ENCODE measurements around the gene RYR2. TPM values are rescaled to one million over a fixed set of nuclear protein-coding genes. Genes with fewer than 3 reads are reported as not detected.

RYR2 gene
- total and polyA plus RNA-seq, 4 experiments from 2014 or later = not detected

DNA sequence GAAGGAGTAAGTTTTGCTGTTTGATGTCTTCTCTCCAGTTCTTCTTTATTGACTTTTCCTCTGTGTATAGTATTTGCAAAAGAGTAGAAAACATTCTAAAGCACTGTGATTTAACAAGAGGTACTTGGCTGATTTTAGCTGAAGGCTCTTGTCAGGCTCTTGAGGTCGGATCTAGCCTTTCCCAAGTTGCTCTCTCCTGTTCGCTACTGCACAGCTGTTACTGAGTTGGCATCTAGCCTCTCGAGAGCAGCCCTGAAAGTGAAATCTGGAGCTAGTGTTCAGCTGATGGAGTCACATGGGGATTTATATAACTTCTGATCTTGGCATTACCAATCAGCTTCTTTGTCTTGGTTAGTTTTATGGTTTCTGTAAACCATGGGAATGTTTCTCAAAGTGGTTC, 193.1 kb downstream of the RYR2 start:
- H3K27me3 ChIP-seq (ENCODE audit: insufficient read depth, low read length) = no peaks in the 10 kb centered on the region
- POLR2A ChIA-PET (ENCODE audit: partially characterized antibody) = no interaction called here
- Mint-ChIP-seq H3K9me3 (no peaks in the 10 kb centered on the region), H3K36me3 (no peaks in the 10 kb centered on the region), H3K4me3 (no peak overlapping the region), H3K27me3 (peaks cover 0 to 1% of the 10 kb centered on the region in 2 donors), H3K4me1 (no peaks in the 10 kb centered on the region), H3K27ac (no peak overlapping the region)
- H3K4me1 ChIP-seq (ENCODE audit: insufficient read depth, low read length) = no peaks in the 10 kb centered on the region
- CTCF ChIA-PET (ENCODE audit: partially characterized antibody) = no interaction called here
- no peaks in the 10 kb centered on the region for H3K36me3 ChIP-seq (ENCODE audit: insufficient read depth, low read length)
- no peaks in the 10 kb centered on the region for H3K9me3 ChIP-seq (ENCODE audit: control insufficient read depth in 1 of 2, low read length in 2 of 2)
- no peak for DNase-seq
- intact Hi-C loops (cut with micrococcal nuclease) = no loop called here
- no peak overlapping the region for H3K4me3 ChIP-seq (ENCODE audit: low read length in 2 of 2)
- H3K27ac ChIP-seq (ENCODE audit: low read depth, low read length) = no peak overlapping the region

DNA sequence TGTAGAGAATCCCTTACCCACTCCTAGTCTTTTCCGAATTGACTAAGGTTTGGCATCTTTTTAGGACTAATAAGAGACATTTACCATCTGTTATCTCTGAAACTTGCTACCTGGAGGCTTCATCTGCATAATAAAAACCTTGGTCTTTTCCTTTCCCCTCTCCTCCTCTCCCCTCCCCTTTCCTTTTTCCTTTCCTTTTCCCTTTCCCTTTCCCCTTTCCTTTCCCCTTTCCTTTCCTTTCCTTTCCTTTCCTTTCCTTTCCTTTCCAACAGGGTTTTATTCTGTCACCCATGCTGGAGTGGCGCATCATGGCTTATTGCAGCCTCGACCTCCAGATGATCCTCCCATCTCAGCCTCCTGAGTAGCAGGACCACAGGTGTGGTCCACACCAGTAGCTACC, 195.7 kb downstream of the RYR2 start:
- Mint-ChIP-seq H3K4me1 (no peaks in the 10 kb centered on the region), H3K27ac (no peak overlapping the region), H3K4me3 (no peak overlapping the region), H3K27me3 (peaks cover 0 to 1% of the 10 kb centered on the region in 2 donors), H3K9me3 (no peaks in the 10 kb centered on the region), H3K36me3 (no peaks in the 10 kb centered on the region)
- Histone ChIP-seq H3K4me1 (ENCODE audit: insufficient read depth, low read length) (no peaks in the 10 kb centered on the region), H3K27ac (ENCODE audit: low read depth, low read length) (no peak overlapping the region), H3K36me3 (ENCODE audit: insufficient read depth, low read length) (no peaks in the 10 kb centered on the region), H3K27me3 (ENCODE audit: insufficient read depth, low read length) (no peaks in the 10 kb centered on the region), H3K4me3 (ENCODE audit: low read length in 2 of 2) (no peak overlapping the region), H3K9me3 (ENCODE audit: control insufficient read depth in 1 of 2, low read length in 2 of 2) (no peaks in the 10 kb centered on the region)
- intact Hi-C loops (cut with micrococcal nuclease) = no loop called here
- ChIA-PET CTCF (ENCODE audit: partially characterized antibody) (no interaction called here), POLR2A (ENCODE audit: partially characterized antibody) (no interaction called here)
- no peak for DNase-seq

DNA sequence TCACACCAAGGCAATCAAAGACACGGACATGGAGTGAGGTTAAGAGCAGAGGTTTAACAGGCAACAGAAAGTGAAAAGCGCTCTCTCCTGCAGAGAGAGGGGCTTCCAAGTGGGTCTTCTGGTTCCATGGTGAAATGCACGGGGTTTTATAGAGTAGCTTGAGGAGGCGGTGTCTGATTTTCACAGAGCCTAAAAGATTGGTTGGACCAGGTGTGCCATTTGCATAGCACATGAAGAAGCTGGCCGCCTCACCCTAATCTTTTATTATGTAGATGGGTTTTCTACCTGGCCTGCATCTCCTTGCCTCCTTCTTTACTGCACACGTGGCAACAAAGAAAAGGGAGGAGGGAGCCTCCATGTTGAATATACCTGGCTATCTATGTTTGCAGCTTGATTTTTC, 197.3 kb downstream of the RYR2 start:
- Histone ChIP-seq H3K36me3 (ENCODE audit: insufficient read depth, low read length) (no peaks in the 10 kb centered on the region), H3K27ac (ENCODE audit: low read depth, low read length) (no peak overlapping the region), H3K9me3 (ENCODE audit: control insufficient read depth in 1 of 2, low read length in 2 of 2) (no peaks in the 10 kb centered on the region), H3K4me1 (ENCODE audit: insufficient read depth, low read length) (no peaks in the 10 kb centered on the region), H3K27me3 (ENCODE audit: insufficient read depth, low read length) (no peaks in the 10 kb centered on the region), H3K4me3 (ENCODE audit: low read length in 2 of 2) (no peak overlapping the region)
- H3K4me3 Mint-ChIP-seq = no peak overlapping the region
- POLR2A ChIA-PET (ENCODE audit: partially characterized antibody) = no interaction called here
- CTCF ChIA-PET (ENCODE audit: partially characterized antibody) = no interaction called here
- intact Hi-C loops (cut with micrococcal nuclease) = no loop called here
- no peak overlapping the region for H3K27ac Mint-ChIP-seq
- H3K27me3 Mint-ChIP-seq = no peaks in the 10 kb centered on the region
- no peaks in the 10 kb centered on the region for H3K36me3 Mint-ChIP-seq
- no peaks in the 10 kb centered on the region for H3K4me1 Mint-ChIP-seq
- H3K9me3 Mint-ChIP-seq = no peaks in the 10 kb centered on the region
- DNase-seq = no peak

DNA sequence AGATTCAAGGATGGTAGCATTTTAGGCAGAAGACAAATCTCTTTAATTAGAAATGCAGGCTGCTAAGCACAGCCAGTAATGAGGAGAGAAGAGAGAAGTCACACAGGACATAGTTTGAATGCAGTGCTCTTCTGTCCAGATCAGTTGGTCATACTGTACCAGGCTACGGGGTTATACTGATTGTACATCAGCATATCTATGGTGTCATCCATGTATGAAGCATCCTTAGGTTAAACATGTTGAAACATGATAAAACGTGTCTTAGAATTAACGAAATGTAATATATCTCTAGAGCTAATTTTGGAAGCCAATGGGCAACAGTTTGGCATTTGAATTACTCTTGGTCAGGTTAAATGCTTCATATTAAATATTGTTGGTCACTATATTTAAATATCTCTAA, 199.1 kb downstream of the RYR2 start:
- Mint-ChIP-seq H3K4me1 (no peaks in the 10 kb centered on the region), H3K27me3 (no peaks in the 10 kb centered on the region), H3K9me3 (no peaks in the 10 kb centered on the region), H3K27ac (no peak overlapping the region), H3K36me3 (no peaks in the 10 kb centered on the region), H3K4me3 (no peak overlapping the region)
- Histone ChIP-seq H3K4me1 (ENCODE audit: insufficient read depth, low read length) (no peaks in the 10 kb centered on the region), H3K36me3 (ENCODE audit: insufficient read depth, low read length) (no peaks in the 10 kb centered on the region), H3K4me3 (ENCODE audit: low read length in 2 of 2) (no peak overlapping the region), H3K27me3 (ENCODE audit: insufficient read depth, low read length) (no peaks in the 10 kb centered on the region), H3K9me3 (ENCODE audit: control insufficient read depth in 1 of 2, low read length in 2 of 2) (no peaks in the 10 kb centered on the region), H3K27ac (ENCODE audit: low read depth, low read length) (no peak overlapping the region)
- POLR2A ChIA-PET (ENCODE audit: partially characterized antibody) = no interaction called here
- CTCF ChIA-PET (ENCODE audit: partially characterized antibody) = no interaction called here
- no peak for DNase-seq
- intact Hi-C loops (cut with micrococcal nuclease) = no loop called here

DNA sequence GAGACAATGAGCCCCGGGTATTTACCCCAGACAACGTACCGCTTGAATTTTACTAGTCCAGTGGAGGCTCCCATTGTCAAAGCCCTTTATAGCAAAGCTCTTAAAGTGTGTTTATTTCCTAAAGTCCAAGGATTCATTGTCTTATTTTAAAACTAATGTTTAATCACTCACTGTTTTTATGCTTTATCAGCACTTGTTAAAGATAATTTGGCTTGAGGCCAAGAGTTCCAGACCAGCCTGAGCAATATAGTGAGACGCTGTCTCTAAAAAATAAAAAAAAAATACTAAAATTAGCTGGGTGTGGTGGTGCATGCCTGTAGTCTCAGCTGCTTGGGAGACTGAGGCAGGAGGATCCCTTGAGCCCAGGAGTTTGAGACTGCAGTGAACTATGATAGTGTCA, 202.8 kb downstream of the RYR2 start:
- Histone ChIP-seq H3K4me3 (ENCODE audit: low read length in 2 of 2) (no peak overlapping the region), H3K27me3 (ENCODE audit: insufficient read depth, low read length) (no peaks in the 10 kb centered on the region), H3K9me3 (ENCODE audit: control insufficient read depth in 1 of 2, low read length in 2 of 2) (no peaks in the 10 kb centered on the region), H3K36me3 (ENCODE audit: insufficient read depth, low read length) (no peaks in the 10 kb centered on the region), H3K4me1 (ENCODE audit: insufficient read depth, low read length) (no peaks in the 10 kb centered on the region), H3K27ac (ENCODE audit: low read depth, low read length) (no peak overlapping the region)
- Mint-ChIP-seq H3K4me3 (no peak overlapping the region), H3K36me3 (no peaks in the 10 kb centered on the region), H3K9me3 (no peaks in the 10 kb centered on the region), H3K27ac (peak overlapping the region in 1 of 7 donors; percentile 9), H3K27me3 (no peaks in the 10 kb centered on the region), H3K4me1 (no peaks in the 10 kb centered on the region)
- no peak for DNase-seq
- ChIA-PET CTCF (ENCODE audit: partially characterized antibody) (no interaction called here), POLR2A (ENCODE audit: partially characterized antibody) (no interaction called here)
- intact Hi-C loops (cut with micrococcal nuclease) = no loop called here

DNA sequence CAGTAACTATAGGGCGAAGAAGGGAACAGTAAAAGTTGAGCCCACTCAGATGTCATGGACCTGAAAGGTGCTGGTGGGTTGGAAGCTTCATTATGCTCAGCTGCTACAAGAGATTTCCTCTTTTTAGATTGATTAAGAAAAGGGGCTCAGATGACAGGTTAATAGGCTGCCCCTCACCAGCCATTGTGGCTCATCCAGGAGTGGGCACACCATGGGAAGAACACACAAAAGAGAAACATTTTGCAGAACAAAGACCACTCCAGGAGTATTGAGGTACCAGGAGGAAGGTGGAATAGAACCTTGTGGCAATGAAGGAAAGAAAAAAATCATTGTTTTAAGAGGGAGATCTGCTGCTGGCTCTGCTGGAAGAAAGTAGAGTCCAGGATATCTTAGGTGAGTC, 205.5 kb downstream of the RYR2 start:
- CTCF ChIA-PET (ENCODE audit: partially characterized antibody) = no interaction called here
- Mint-ChIP-seq H3K27me3 (no peaks in the 10 kb centered on the region), H3K4me1 (no peaks in the 10 kb centered on the region), H3K27ac (no peak overlapping the region), H3K36me3 (no peaks in the 10 kb centered on the region), H3K9me3 (no peaks in the 10 kb centered on the region), H3K4me3 (no peak overlapping the region)
- no peak for DNase-seq
- Histone ChIP-seq H3K4me3 (ENCODE audit: low read length in 2 of 2) (no peak overlapping the region), H3K4me1 (ENCODE audit: insufficient read depth, low read length) (no peaks in the 10 kb centered on the region), H3K27ac (ENCODE audit: low read depth, low read length) (no peak overlapping the region), H3K36me3 (ENCODE audit: insufficient read depth, low read length) (no peaks in the 10 kb centered on the region), H3K9me3 (ENCODE audit: control insufficient read depth in 1 of 2, low read length in 2 of 2) (no peaks in the 10 kb centered on the region), H3K27me3 (ENCODE audit: insufficient read depth, low read length) (no peaks in the 10 kb centered on the region)
- intact Hi-C loops (cut with micrococcal nuclease) = no loop called here
- POLR2A ChIA-PET (ENCODE audit: partially characterized antibody) = no interaction called here

DNA sequence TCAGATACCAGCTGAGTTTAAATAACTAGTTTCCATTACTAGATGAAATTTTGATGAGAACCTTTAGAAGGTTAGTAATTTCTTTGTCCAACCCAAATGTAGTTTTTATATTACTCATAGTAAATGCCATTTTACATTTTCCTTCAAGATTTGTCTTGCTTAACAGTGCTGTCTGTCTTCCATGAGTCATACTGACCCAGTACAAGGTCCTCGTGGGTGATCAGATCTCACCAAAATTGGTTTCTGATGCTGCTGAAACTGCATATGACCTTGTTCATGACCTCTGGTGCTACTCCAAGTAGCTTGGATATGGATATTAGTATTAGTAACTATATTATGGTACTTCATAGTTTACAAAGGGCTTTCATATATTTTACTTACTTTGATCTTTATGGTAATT, 207.1 kb downstream of the RYR2 start:
- no peak for DNase-seq
- no peak overlapping the region for H3K27ac ChIP-seq (ENCODE audit: low read depth, low read length)
- H3K36me3 ChIP-seq (ENCODE audit: insufficient read depth, low read length) = no peaks in the 10 kb centered on the region
- intact Hi-C loops (cut with micrococcal nuclease) = no loop called here
- no peaks in the 10 kb centered on the region for H3K4me1 ChIP-seq (ENCODE audit: insufficient read depth, low read length)
- H3K27me3 ChIP-seq (ENCODE audit: insufficient read depth, low read length) = no peaks in the 10 kb centered on the region
- Mint-ChIP-seq H3K4me1 (no peaks in the 10 kb centered on the region), H3K27ac (no peak overlapping the region), H3K27me3 (no peaks in the 10 kb centered on the region), H3K4me3 (no peak overlapping the region), H3K36me3 (no peaks in the 10 kb centered on the region), H3K9me3 (no peaks in the 10 kb centered on the region)
- H3K4me3 ChIP-seq (ENCODE audit: low read length in 2 of 2) = no peak overlapping the region
- H3K9me3 ChIP-seq (ENCODE audit: control insufficient read depth in 1 of 2, low read length in 2 of 2) = no peaks in the 10 kb centered on the region
- ChIA-PET POLR2A (ENCODE audit: partially characterized antibody) (no interaction called here), CTCF (ENCODE audit: partially characterized antibody) (no interaction called here)

DNA sequence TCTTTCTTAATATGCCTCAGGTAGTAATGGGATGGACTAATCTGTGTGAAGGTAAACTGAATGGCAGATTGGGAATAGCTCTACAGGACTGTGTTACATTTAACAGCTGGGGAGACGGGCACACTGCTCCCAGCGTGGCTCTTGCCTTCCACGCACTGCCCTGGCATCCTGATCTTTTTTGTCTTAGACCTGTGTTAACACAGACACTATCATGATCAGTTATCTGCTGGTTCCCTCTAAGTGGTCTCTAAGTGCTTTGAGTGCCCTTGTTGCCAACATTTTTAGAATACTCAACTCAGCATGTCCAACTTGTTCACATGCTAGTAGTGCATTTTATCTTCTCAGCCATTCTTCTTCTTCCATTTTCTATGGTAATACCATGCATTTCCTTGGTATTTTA, 208.1 kb downstream of the RYR2 start:
- H3K27me3 Mint-ChIP-seq = no peaks in the 10 kb centered on the region
- ChIA-PET CTCF (ENCODE audit: partially characterized antibody) (no interaction called here), POLR2A (ENCODE audit: partially characterized antibody) (no interaction called here)
- H3K9me3 Mint-ChIP-seq = no peaks in the 10 kb centered on the region
- H3K4me3 Mint-ChIP-seq = no peak overlapping the region
- DNase-seq = no peak
- Histone ChIP-seq H3K9me3 (ENCODE audit: control insufficient read depth in 1 of 2, low read length in 2 of 2) (no peaks in the 10 kb centered on the region), H3K4me1 (ENCODE audit: insufficient read depth, low read length) (no peaks in the 10 kb centered on the region), H3K27me3 (ENCODE audit: insufficient read depth, low read length) (no peaks in the 10 kb centered on the region), H3K27ac (ENCODE audit: low read depth, low read length) (no peak overlapping the region), H3K4me3 (ENCODE audit: low read length in 2 of 2) (no peak overlapping the region), H3K36me3 (ENCODE audit: insufficient read depth, low read length) (no peaks in the 10 kb centered on the region)
- no peaks in the 10 kb centered on the region for H3K36me3 Mint-ChIP-seq
- intact Hi-C loops (cut with micrococcal nuclease) = no loop called here
- H3K4me1 Mint-ChIP-seq = no peaks in the 10 kb centered on the region
- H3K27ac Mint-ChIP-seq = no peak overlapping the region

Measured in CD4-positive, alpha-beta memory T cell (primary cell).